Skin epidermis (tissue), 12 donors: Measurements from ENCODE around the gene UPK3BL2.
"Not testable (repeated sequence)": the region's sequence is repeated elsewhere in the genome, so short reads cannot be mapped to it uniquely, and the experiment has no call there.

Experiments used
- H3K27ac ChIP-seq, 21 experiments: fragments of 200-600 bp; sonication (generic) in 11 of 21; one replicate each; pipeline ENCODE4 v1.5.0; 2020; ENCODE audit warnings: mild to moderate bottlenecking in 3 of 21, inconsistent platforms in 2 of 21, moderate library complexity in 2 of 21
- H3K4me3 ChIP-seq, 7 experiments: fragments of 200-600 bp; sonication (generic) in 2 of 7; one replicate each; pipeline ENCODE4 v1.5.0; 2020; ENCODE audit warnings: inconsistent platforms in 2 of 7, mild to moderate bottlenecking in 2 of 7, moderate library complexity in 1 of 7

The UPK3BL2 gene

GRCh38 chr7:102535062-102535615, 8.4 kb downstream of the UPK3BL2 start:
- not testable (repeated sequence) for H3K27ac ChIP-seq, H3K4me3 ChIP-seq

GRCh38 chr7:102532127-102532526, 11.4 kb downstream of the UPK3BL2 start:
- H3K27ac ChIP-seq, H3K4me3 ChIP-seq: not testable (repeated sequence)

GRCh38 chr7:102531583-102531982, 11.9 kb downstream of the UPK3BL2 start:
- H3K4me3 ChIP-seq, H3K27ac ChIP-seq: not testable (repeated sequence)

- H3K27ac ChIP-seq, H3K4me3 ChIP-seq: not testable (repeated sequence)
Observed at GRCh38 chr7:102527822-102528793, 15.4 kb downstream of the UPK3BL2 start.

GRCh38 chr7:102527182-102527581, 16.3 kb downstream of the UPK3BL2 start:
- H3K4me3 ChIP-seq, H3K27ac ChIP-seq: not testable (repeated sequence)

- not testable (repeated sequence) for H3K27ac ChIP-seq, H3K4me3 ChIP-seq
Observed at GRCh38 chr7:102524803-102525202, 18.7 kb downstream of the UPK3BL2 start.

- not testable (repeated sequence) for H3K27ac ChIP-seq, H3K4me3 ChIP-seq
Observed at GRCh38 chr7:102520797-102521196, 22.7 kb downstream of the UPK3BL2 start.

- peak within 1 kb of the TSS in 2 of 7 experiments; percentile 13 to 36 for H3K4me3 ChIP-seq
- H3K27ac ChIP-seq, result not testable (repeated sequence)
Observed at GRCh38 chr7:102517550-102518147, 25.8 kb downstream of the UPK3BL2 start, which contains the start of gene RASA4B. TSS of gene RASA4B (minus strand) at chr7:102517777. CDS start at chr7:102517710, 67 bp downstream.

- H3K4me3 ChIP-seq, H3K27ac ChIP-seq: not testable (repeated sequence)
Observed at GRCh38 chr7:102516951-102517350, 26.5 kb downstream of the UPK3BL2 start.

- not testable (repeated sequence) for H3K4me3 ChIP-seq, H3K27ac ChIP-seq
Observed at GRCh38 chr7:102515889-102516288, 27.6 kb downstream of the UPK3BL2 start.

- not testable (repeated sequence) for H3K27ac ChIP-seq, H3K4me3 ChIP-seq
Observed at GRCh38 chr7:102514881-102515721, 28.4 kb downstream of the UPK3BL2 start.

GRCh38 chr7:102512642-102513221, 30.8 kb downstream of the UPK3BL2 start:
- Histone ChIP-seq H3K27ac (peak overlapping the region in 20 of 21 experiments; percentile 18 to 87 (median 58)), H3K4me3 (peak overlapping the region in 1 of 7 experiments; percentile 16)

GRCh38 chr7:102511860-102512522, 31.5 kb downstream of the UPK3BL2 start:
- not testable (repeated sequence) for H3K27ac ChIP-seq, H3K4me3 ChIP-seq

- not testable (repeated sequence) for H3K4me3 ChIP-seq, H3K27ac ChIP-seq
Observed at GRCh38 chr7:102510575-102510974, 32.9 kb downstream of the UPK3BL2 start.

- H3K27ac ChIP-seq, H3K4me3 ChIP-seq: not testable (repeated sequence)
Observed at GRCh38 chr7:102507410-102508088, 35.9 kb downstream of the UPK3BL2 start.

- not testable (repeated sequence) for H3K4me3 ChIP-seq, H3K27ac ChIP-seq
Observed at GRCh38 chr7:102505298-102506185, 38.0 kb downstream of the UPK3BL2 start.

- H3K27ac ChIP-seq, H3K4me3 ChIP-seq: not testable (repeated sequence)
Observed at GRCh38 chr7:102503141-102503540, 40.4 kb downstream of the UPK3BL2 start.
